ENCODE measurements around the gene GATA3. TPM values are rescaled to one million over a fixed set of nuclear protein-coding genes. Genes with fewer than 3 reads are reported as not detected.

GATA3 gene
- total and polyA plus RNA-seq, 2 experiments from 2014 or later: 0.23 TPM; not detected in 1

- no peak for TF ChIP-seq CREB1 (CRISPR knock-in tag; IDR thresholded peaks at IDR 0.05; ENCODE audit: low read depth)
- Mint-ChIP-seq H3K27me3 (ENCODE audit: insufficient read depth, low read depth, poor library complexity) (peaks cover 3% of the 10 kb centered on the region), H3K9me3 (no peaks in the 10 kb centered on the region), H3K27ac (no peak overlapping the region), H3K36me3 (ENCODE audit: low read depth) (no peaks in the 10 kb centered on the region), H3K4me3 (no peak overlapping the region), H3K4me1 (no peaks in the 10 kb centered on the region)
- H3K27me3 ChIP-seq (ENCODE audit: insufficient read depth): no peaks in the 10 kb centered on the region
- no peak overlapping the region for H3K4me3 ChIP-seq
- DNase-seq (ENCODE audit: low spot score): no peak
- H3K9me2 ChIP-seq (ENCODE audit: insufficient read depth): no peaks in the 10 kb centered on the region
- no peaks in the 10 kb centered on the region for H3K79me2 ChIP-seq (replicated peaks; ENCODE audit: insufficient read depth)
- H3K4me1 ChIP-seq (ENCODE audit: insufficient read depth): no peaks in the 10 kb centered on the region
- no peak overlapping the region for H2AFZ ChIP-seq
- ATAC-seq: no peak
- H4K20me1 ChIP-seq (replicated peaks; ENCODE audit: insufficient read depth): no peaks in the 10 kb centered on the region
- no peak overlapping the region for H3K4me2 ChIP-seq
- H3K27ac ChIP-seq (ENCODE audit: low read depth): no peak overlapping the region
- H3F3A ChIP-seq (replicated peaks; ENCODE audit: low read depth): no peaks in the 10 kb centered on the region
- H3K36me3 ChIP-seq (ENCODE audit: insufficient read depth): no peaks in the 10 kb centered on the region
Observed at GRCh38 chr10:8116474-8116873, 62.0 kb downstream of the GATA3 start.

DNA sequence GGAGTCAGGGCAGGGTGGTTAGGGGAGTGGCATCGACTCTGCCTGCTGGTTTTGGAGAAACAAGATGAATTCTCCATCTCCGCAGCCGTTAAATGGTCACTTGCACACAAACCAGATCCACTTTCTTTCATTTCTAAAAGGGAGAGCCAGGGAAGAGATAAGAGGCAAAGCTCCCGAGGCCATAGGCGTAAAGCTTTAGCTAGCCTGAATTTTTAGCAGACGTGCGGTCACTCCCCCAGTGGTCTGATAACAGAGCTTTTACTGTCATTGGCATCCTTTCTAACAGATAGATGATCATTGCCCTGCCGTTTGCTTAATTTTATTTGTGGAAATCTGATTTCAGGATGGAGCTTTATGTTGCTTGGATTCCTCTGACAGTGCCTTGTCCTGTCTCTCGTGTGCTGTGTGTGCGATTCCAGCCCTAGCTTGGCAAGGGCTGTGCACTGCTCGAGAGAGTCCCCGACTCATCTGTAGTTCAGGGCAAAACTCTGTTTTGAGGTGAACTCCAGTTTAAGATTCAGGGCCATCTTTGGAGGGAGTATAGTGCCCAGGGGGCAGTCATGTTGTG, 62.5 kb downstream of the GATA3 start:
- Histone ChIP-seq H3K79me2 (replicated peaks; ENCODE audit: insufficient read depth) (no peaks in the 10 kb centered on the region), H3K27me3 (ENCODE audit: insufficient read depth) (no peaks in the 10 kb centered on the region), H3K36me3 (ENCODE audit: insufficient read depth) (no peaks in the 10 kb centered on the region), H2AFZ (0 out of 2 replicates have a peak overlapping the region, but pooled peaks have one; percentile 18), H3K4me2 (no peak overlapping the region), H3K27ac (ENCODE audit: low read depth) (no peak overlapping the region), H3F3A (replicated peaks; ENCODE audit: low read depth) (no peaks in the 10 kb centered on the region), H3K4me3 (no peak overlapping the region), H3K9me2 (ENCODE audit: insufficient read depth) (no peaks in the 10 kb centered on the region), H4K20me1 (replicated peaks; ENCODE audit: insufficient read depth) (no peaks in the 10 kb centered on the region), H3K4me1 (ENCODE audit: insufficient read depth) (no peaks in the 10 kb centered on the region)
- Mint-ChIP-seq H3K4me1 (no peaks in the 10 kb centered on the region), H3K9me3 (no peaks in the 10 kb centered on the region), H3K27ac (no peak overlapping the region), H3K36me3 (ENCODE audit: low read depth) (no peaks in the 10 kb centered on the region), H3K4me3 (no peak overlapping the region), H3K27me3 (ENCODE audit: insufficient read depth, low read depth, poor library complexity) (peaks cover 3% of the 10 kb centered on the region)
- no peak for TF ChIP-seq ZNF462 (CRISPR knock-in tag; IDR thresholded peaks at IDR 0.05)
- TF ChIP-seq NANOG (IDR thresholded peaks at IDR 0.05; ENCODE audit: borderline replicate concordance): no peak
- TF ChIP-seq ETS1 (IDR thresholded peaks at IDR 0.05): no peak
- TF ChIP-seq ZNF331 (CRISPR knock-in tag; IDR thresholded peaks at IDR 0.05; ENCODE audit: low read depth): no peak
- no peak for TF ChIP-seq STAT1 (IDR thresholded peaks at IDR 0.05; ENCODE audit: unreplicated experiment)
- TF ChIP-seq EZH2phosphoT487 (IDR thresholded peaks at IDR 0.05; ENCODE audit: unreplicated experiment): no peak
- no peak for TF ChIP-seq POLR2AphosphoS5 (IDR thresholded peaks at IDR 0.05; ENCODE audit: low read depth)
- no peak for TF ChIP-seq EZH2 (IDR thresholded peaks at IDR 0.05; ENCODE audit: low read depth, unreplicated experiment)
- no peak for TF ChIP-seq CREB1 (CRISPR knock-in tag; IDR thresholded peaks at IDR 0.05; ENCODE audit: low read depth)
- no peak for TF ChIP-seq JUNB (IDR thresholded peaks at IDR 0.05; ENCODE audit: unreplicated experiment)
- no peak for TF ChIP-seq REST (IDR thresholded peaks at IDR 0.05; ENCODE audit: unreplicated experiment)
- DNase-seq (ENCODE audit: low spot score) (no peak), ATAC-seq (no peak)

Data from GM23338 (cell line).